ENCODE results near the gene SNW1. TPM values are rescaled to one million over a fixed set of nuclear protein-coding genes. Genes with fewer than 3 reads are reported as not detected.

Gene SNW1
- total and polyA plus RNA-seq, 2 of the 13 experiments (the other 11 are each of a cell fraction or from before 2014, with no cell fraction given) = 23.2 to 65.8 TPM

DNA sequence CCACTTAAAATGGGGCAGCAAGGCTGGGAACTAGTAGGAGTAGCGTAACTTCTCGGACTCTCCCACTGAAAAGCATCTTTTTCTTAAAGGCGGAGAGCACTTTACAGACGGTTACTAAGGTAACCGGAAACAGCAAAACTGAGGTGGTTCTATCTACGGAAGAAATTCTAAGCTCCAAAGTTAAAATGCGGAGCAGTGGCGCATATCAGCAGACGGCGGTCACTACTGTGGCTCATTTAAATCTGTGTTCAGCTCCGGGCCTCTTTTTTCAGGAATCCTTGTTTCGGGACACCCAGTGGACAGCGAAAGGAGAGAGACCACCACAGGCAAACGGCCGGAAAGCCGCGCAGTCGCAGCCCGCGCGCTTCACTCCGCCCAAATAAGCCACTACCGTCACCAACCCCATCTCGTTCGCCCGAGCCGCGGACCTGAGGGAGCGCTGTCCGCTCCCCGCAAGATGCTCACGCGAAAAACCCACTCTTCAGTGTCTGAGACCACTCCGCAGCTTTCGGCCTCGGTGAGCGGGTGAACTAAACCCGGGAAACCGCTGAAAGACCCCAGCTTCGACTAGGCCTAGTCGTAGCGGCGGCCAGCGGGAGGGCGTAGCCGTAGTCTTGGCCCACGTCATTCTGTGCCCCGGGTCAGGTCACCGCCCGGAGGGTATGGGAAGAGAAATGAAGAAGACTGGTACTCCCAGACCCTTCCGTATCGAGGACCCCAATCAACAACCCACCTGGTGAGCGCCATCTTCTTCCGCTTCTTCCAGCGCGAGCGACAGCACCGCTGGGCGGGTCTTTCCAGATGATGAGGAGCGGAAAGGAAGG, at the start of gene SNW1 (continued):
- TF ChIP-seq, protein P1, sequence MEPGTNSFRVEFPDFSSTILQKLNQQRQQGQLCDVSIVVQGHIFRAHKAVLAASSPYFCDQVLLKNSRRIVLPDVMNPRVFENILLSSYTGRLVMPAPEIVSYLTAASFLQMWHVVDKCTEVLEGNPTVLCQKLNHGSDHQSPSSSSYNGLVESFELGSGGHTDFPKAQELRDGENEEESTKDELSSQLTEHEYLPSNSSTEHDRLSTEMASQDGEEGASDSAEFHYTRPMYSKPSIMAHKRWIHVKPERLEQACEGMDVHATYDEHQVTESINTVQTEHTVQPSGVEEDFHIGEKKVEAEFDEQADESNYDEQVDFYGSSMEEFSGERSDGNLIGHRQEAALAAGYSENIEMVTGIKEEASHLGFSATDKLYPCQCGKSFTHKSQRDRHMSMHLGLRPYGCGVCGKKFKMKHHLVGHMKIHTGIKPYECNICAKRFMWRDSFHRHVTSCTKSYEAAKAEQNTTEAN (CRISPR knock-in tag; conservative IDR thresholded peaks at IDR 0.05) = 0 out of 2 replicates have a peak, but pooled peaks have one; percentile 3
- TF ChIP-seq ZKSCAN8 (CRISPR knock-in tag; IDR thresholded peaks at IDR 0.05; ENCODE audit: borderline replicate concordance) (peak; percentile 14; the same call in 1 of the 2 replicates), KDM5B (CRISPR knock-in tag; IDR thresholded peaks at IDR 0.05; ENCODE audit: borderline replicate concordance) (peak; percentile 90; the same call in 1 of the 2 replicates), ZBTB20 (CRISPR knock-in tag; IDR thresholded peaks at IDR 0.05; ENCODE audit: borderline replicate concordance, low read depth) (no peak), ZNF598 (CRISPR knock-in tag; IDR thresholded peaks at IDR 0.05; ENCODE audit: borderline replicate concordance) (peak; percentile 82; the same call in 1 of the 2 replicates), TAF1 (CRISPR knock-in tag; IDR thresholded peaks at IDR 0.05) (peak; percentile 87), ELF3 (CRISPR knock-in tag; IDR thresholded peaks at IDR 0.05) (peak; percentile 55; the same call in 1 of the 2 replicates), POLR2G (IDR thresholded peaks at IDR 0.05; ENCODE audit: low read depth, low read length) (peak; percentile 89), ZFP90 (CRISPR knock-in tag; IDR thresholded peaks at IDR 0.05; ENCODE audit: borderline replicate concordance) (no peak), ZNF878 (CRISPR knock-in tag; IDR thresholded peaks at IDR 0.05) (peak; percentile 61; the same call in 1 of the 2 replicates), ZBTB7A (CRISPR knock-in tag; IDR thresholded peaks at IDR 0.05) (peak; percentile 43), ZBTB8A (CRISPR knock-in tag; IDR thresholded peaks at IDR 0.05; ENCODE audit: borderline replicate concordance, low read depth) (no peak), ZNF33A (CRISPR knock-in tag; IDR thresholded peaks at IDR 0.05; ENCODE audit: borderline replicate concordance) (0 out of 2 replicates have a peak, but pooled peaks have one; percentile 68), ZSCAN20 (CRISPR knock-in tag; IDR thresholded peaks at IDR 0.05; ENCODE audit: borderline replicate concordance) (no peak)
- TF ChIP-seq, protein P2, sequence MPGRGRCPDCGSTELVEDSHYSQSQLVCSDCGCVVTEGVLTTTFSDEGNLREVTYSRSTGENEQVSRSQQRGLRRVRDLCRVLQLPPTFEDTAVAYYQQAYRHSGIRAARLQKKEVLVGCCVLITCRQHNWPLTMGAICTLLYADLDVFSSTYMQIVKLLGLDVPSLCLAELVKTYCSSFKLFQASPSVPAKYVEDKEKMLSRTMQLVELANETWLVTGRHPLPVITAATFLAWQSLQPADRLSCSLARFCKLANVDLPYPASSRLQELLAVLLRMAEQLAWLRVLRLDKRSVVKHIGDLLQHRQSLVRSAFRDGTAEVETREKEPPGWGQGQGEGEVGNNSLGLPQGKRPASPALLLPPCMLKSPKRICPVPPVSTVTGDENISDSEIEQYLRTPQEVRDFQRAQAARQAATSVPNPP (CRISPR knock-in tag; IDR thresholded peaks at IDR 0.05) = no peak
- TF ChIP-seq, protein P3, sequence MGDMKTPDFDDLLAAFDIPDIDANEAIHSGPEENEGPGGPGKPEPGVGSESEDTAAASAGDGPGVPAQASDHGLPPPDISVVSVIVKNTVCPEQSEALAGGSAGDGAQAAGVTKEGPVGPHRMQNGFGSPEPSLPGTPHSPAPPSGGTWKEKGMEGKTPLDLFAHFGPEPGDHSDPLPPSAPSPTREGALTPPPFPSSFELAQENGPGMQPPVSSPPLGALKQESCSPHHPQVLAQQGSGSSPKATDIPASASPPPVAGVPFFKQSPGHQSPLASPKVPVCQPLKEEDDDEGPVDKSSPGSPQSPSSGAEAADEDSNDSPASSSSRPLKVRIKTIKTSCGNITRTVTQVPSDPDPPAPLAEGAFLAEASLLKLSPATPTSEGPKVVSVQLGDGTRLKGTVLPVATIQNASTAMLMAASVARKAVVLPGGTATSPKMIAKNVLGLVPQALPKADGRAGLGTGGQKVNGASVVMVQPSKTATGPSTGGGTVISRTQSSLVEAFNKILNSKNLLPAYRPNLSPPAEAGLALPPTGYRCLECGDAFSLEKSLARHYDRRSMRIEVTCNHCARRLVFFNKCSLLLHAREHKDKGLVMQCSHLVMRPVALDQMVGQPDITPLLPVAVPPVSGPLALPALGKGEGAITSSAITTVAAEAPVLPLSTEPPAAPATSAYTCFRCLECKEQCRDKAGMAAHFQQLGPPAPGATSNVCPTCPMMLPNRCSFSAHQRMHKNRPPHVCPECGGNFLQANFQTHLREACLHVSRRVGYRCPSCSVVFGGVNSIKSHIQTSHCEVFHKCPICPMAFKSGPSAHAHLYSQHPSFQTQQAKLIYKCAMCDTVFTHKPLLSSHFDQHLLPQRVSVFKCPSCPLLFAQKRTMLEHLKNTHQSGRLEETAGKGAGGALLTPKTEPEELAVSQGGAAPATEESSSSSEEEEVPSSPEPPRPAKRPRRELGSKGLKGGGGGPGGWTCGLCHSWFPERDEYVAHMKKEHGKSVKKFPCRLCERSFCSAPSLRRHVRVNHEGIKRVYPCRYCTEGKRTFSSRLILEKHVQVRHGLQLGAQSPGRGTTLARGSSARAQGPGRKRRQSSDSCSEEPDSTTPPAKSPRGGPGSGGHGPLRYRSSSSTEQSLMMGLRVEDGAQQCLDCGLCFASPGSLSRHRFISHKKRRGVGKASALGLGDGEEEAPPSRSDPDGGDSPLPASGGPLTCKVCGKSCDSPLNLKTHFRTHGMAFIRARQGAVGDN (CRISPR knock-in tag; IDR thresholded peaks at IDR 0.05) = peak; percentile 81
